Suprapubic skin (tissue), 4 donors: ENCODE results near the gene CPEB3. TPM values are rescaled to one million over a fixed set of nuclear protein-coding genes. Genes with fewer than 3 reads are reported as not detected.

Experiments used
- DNase-seq, 2 donors: peaks; one replicate each; pipeline ENCODE4 v3.0.0-alpha.2; 2019; ENCODE audit warnings: low spot score in 2 of 2
- H3K27ac ChIP-seq: fragments of 200-600 bp; sonication (generic); one replicate; pipeline ENCODE4 v1.5.1; 2019
- H3K27me3 ChIP-seq: fragments of 200-600 bp; sonication (generic); one replicate; pipeline ENCODE4 v1.5.1; 2019
- H3K36me3 ChIP-seq: fragments of 200-600 bp; sonication (generic); one replicate; pipeline ENCODE4 v1.5.1; 2019
- H3K4me1 ChIP-seq: fragments of 200-600 bp; sonication (generic); one replicate; pipeline ENCODE4 v1.5.1; 2019
- H3K4me3 ChIP-seq: fragments of 200-600 bp; sonication (generic); one replicate; pipeline ENCODE4 v1.5.1; 2019; ENCODE audit warnings: mild to moderate bottlenecking
- H3K9me3 ChIP-seq: fragments of 200-600 bp; sonication (generic); one replicate; pipeline ENCODE4 v1.5.1; 2019
- EP300 ChIP-seq: sonication (generic); formaldehyde crosslinking; IDR thresholded peaks from one replicate; pipeline ENCODE4 v1.6.1; 2017; ENCODE audit warnings: antibody characterized with exemption
- POLR2A ChIP-seq, 2 donors: fragments of 450-650 bp; IDR thresholded peaks; one replicate each; pipeline ENCODE4 v1.6.1; 2017; ENCODE audit warnings: antibody characterized with exemption in 2 of 2, mild to moderate bottlenecking in 2 of 2, moderate library complexity in 2 of 2
- POLR2AphosphoS5 ChIP-seq, 3 donors: sonication (generic); formaldehyde crosslinking; IDR thresholded peaks; one replicate each; pipeline ENCODE4 v1.6.1; 2017; ENCODE audit warnings: antibody characterized with exemption in 3 of 3
- whole genome bisulfite sequencing: methylation state at CpG from one replicate; pipeline ENCODE4 v1.1.5; 2018; 5-methylcytosine and 5-hydroxymethylcytosine counted together
- total RNA-seq, 4 donors: library from RNA; depleted of rRNA; stranded (reverse); fragments of >200 nt; gene quantifications; one replicate each; pipeline ENCODE4 v1.1.0, GENCODE V29; 2016
- TF ChIP-seq, protein P1 (sequence below), 2 donors: fragments of 200-600 bp in 1 of 2; fragments of 450-650 bp in 1 of 2; sonication (generic) in 1 of 2; IDR thresholded peaks; one replicate each; pipeline ENCODE4 v1.5.1; 2016 to 2019; ENCODE audit warnings: antibody characterized with exemption in 2 of 2, mild to moderate bottlenecking in 1 of 2, moderate library complexity in 1 of 2

The CPEB3 gene
- total RNA-seq, 4 donors from 2014 or later = 7.8 to 19.2 (median 10.4) TPM

- no peaks in the 10 kb centered on the region for H3K27me3 ChIP-seq
- H3K27ac ChIP-seq = peak overlapping the region; percentile 29
- DNase-seq = no peak
- no peaks in the 10 kb centered on the region for H3K36me3 ChIP-seq
- peaks cover 26% of the 10 kb centered on the region for H3K4me1 ChIP-seq
- 31% methylated on average over 3 of the region's 3 CpGs for WGBS
- H3K9me3 ChIP-seq = no peaks in the 10 kb centered on the region
- TF ChIP-seq, protein P1, sequence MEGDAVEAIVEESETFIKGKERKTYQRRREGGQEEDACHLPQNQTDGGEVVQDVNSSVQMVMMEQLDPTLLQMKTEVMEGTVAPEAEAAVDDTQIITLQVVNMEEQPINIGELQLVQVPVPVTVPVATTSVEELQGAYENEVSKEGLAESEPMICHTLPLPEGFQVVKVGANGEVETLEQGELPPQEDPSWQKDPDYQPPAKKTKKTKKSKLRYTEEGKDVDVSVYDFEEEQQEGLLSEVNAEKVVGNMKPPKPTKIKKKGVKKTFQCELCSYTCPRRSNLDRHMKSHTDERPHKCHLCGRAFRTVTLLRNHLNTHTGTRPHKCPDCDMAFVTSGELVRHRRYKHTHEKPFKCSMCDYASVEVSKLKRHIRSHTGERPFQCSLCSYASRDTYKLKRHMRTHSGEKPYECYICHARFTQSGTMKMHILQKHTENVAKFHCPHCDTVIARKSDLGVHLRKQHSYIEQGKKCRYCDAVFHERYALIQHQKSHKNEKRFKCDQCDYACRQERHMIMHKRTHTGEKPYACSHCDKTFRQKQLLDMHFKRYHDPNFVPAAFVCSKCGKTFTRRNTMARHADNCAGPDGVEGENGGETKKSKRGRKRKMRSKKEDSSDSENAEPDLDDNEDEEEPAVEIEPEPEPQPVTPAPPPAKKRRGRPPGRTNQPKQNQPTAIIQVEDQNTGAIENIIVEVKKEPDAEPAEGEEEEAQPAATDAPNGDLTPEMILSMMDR (IDR thresholded peaks at IDR 0.05) = no peak
- TF ChIP-seq POLR2AphosphoS5 (IDR thresholded peaks at IDR 0.05) (no peak), EP300 (no peak), POLR2A (IDR thresholded peaks at IDR 0.05) (no peak)
- H3K4me3 ChIP-seq = no peak overlapping the region
Measured at GRCh38 chr10:92208736-92209135, 82.1 kb downstream of the CPEB3 start.

GRCh38 chr10:92208157-92208720 lies 82.6 kb downstream of the CPEB3 start:
- H3K27me3 ChIP-seq = no peaks in the 10 kb centered on the region
- H3K4me3 ChIP-seq = no peak overlapping the region
- no peaks in the 10 kb centered on the region for H3K36me3 ChIP-seq
- H3K27ac ChIP-seq = peak overlapping the region; percentile 29
- H3K4me1 ChIP-seq = peaks cover 26% of the 10 kb centered on the region
- no peak for DNase-seq
- H3K9me3 ChIP-seq = no peaks in the 10 kb centered on the region
- TF ChIP-seq, protein P1 (IDR thresholded peaks at IDR 0.05) = no peak
- no peak for TF ChIP-seq EP300
- TF ChIP-seq POLR2A (IDR thresholded peaks at IDR 0.05) = no peak
- TF ChIP-seq POLR2AphosphoS5 (IDR thresholded peaks at IDR 0.05) = no peak

DNA sequence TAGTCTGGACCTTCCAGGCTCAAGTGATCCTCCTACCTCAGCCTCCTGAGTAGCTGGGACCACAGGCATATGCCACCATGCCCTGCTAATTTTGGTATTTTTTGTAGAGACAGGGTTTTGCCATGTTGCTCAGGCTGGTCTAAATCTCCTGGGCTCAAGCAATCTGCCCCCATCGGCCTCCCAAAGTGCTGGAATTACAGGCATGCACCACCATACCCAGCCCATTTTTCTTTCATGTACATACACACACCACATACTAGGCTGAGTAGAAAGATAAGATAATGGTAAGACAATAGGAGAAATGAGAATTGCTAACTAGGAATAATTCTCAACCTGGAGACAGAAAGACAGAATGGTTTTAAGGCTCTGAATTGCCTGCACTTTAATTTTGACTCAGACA lies 83.8 kb downstream of the CPEB3 start:
- Histone ChIP-seq H3K27ac (no peak overlapping the region), H3K9me3 (no peaks in the 10 kb centered on the region), H3K4me1 (peaks cover 26% of the 10 kb centered on the region), H3K27me3 (no peaks in the 10 kb centered on the region), H3K4me3 (no peak overlapping the region), H3K36me3 (no peaks in the 10 kb centered on the region)
- TF ChIP-seq POLR2AphosphoS5 (IDR thresholded peaks at IDR 0.05) (no peak), EP300 (no peak), POLR2A (IDR thresholded peaks at IDR 0.05) (no peak)
- TF ChIP-seq, protein P1 (IDR thresholded peaks at IDR 0.05) = no peak
- WGBS = 93% methylated on average over 1 of the region's 1 CpG
- no peak for DNase-seq

DNA sequence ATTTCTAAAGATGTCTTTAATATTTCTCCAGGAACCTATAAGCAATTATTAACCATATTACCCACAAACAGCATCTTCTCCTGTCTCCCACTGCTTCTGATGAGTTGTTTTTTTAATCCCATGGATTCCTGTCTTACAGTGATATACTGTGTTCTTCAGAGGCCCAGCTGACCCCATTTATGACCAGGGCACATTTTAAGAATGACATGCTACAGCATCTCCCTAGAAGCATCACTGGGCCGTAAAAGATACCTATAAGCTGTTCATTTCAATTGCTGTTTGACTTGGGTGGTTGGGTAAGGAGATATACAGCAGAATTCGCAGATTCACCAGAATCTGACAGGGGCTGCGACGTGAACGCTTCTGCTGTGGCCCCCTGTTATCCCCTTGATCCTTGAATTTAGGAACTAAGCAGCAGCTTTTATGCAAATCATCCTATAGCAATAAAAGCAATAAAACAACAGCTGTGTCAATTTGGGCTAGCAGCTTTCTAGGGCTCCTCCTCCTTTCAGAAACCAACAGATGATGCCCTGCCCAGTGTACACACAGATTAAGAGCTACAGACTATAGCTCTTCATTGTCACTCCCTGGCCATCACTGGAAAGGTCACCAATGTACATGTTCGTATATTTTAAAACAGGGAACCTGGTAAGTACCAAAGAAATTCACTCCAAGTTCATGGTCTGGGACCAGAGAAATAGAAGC lies 86.8 kb downstream of the CPEB3 start:
- Histone ChIP-seq H3K4me1 (peaks cover 12% of the 10 kb centered on the region), H3K36me3 (no peaks in the 10 kb centered on the region), H3K9me3 (no peaks in the 10 kb centered on the region), H3K4me3 (no peak overlapping the region), H3K27me3 (no peaks in the 10 kb centered on the region), H3K27ac (no peak overlapping the region)
- DNase-seq = no peak
- TF ChIP-seq EP300 = no peak
- TF ChIP-seq POLR2A (IDR thresholded peaks at IDR 0.05) = no peak
- no peak for TF ChIP-seq POLR2AphosphoS5 (IDR thresholded peaks at IDR 0.05)
- TF ChIP-seq, protein P1 (IDR thresholded peaks at IDR 0.05) = no peak
- 92% methylated on average over 6 of the region's 6 CpGs for WGBS

- Histone ChIP-seq H3K27me3 (no peaks in the 10 kb centered on the region), H3K9me3 (no peaks in the 10 kb centered on the region), H3K4me3 (no peak overlapping the region), H3K4me1 (no peaks in the 10 kb centered on the region), H3K27ac (no peak overlapping the region), H3K36me3 (no peaks in the 10 kb centered on the region)
- no peak for DNase-seq
- TF ChIP-seq, protein P1 (IDR thresholded peaks at IDR 0.05) = no peak
- TF ChIP-seq EP300 (no peak), POLR2A (IDR thresholded peaks at IDR 0.05) (no peak), POLR2AphosphoS5 (IDR thresholded peaks at IDR 0.05) (no peak)
- WGBS = 67% methylated on average over 1 of the region's 1 CpG
Measured at GRCh38 chr10:92202536-92202935, 88.3 kb downstream of the CPEB3 start.
